HG03045 (cell line): ENCODE measurements around the gene MSI2.

Source experiments
- ATAC-seq: cut with Tn5 transposase; IDR thresholded peaks from one replicate; pipeline ENCODE4 v1.9.1; 2021; ENCODE audit warnings: mild to moderate bottlenecking, moderate library complexity; ENCODE audit not compliant: unreplicated experiment

Gene MSI2

DNA sequence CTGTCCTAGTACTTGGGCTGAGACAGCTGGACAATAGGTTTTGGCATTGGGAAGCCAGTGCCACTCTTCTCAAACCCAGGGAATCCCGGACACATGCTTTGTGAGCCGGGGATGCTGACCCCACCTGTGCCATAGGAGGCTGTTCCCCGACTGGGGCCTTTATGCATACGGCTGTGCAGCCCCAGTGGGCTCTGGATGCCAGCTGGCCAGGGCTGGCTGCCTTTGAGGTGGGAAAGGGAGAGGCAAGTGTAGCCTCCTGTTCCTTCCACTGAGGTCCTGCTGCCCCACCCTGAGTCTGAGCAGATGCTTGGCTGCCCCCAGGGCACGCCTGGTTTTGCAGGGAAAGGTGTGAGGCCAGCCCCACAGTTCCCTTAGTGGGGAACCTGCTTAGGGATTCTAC is 383.1 kb downstream of the MSI2 start:
- no peak for ATAC-seq

DNA sequence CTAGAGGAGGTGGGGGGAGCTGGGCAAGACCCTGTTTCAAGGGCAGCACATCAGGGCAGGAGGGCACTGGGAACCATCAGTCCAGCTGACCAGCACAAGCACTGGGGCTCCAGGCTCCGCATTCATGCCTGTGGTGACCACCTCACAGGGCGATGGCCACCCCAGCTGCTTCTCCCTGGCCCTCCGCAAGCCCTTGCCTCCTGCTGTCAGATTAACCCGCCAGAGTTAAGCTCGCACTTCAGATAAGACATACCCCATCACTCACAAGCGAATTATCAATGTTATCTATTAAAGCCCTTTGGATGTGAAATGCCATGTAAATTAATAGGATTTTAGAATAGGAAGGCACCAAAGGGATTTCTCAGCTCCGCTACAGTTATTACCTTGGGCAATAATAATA is 383.8 kb downstream of the MSI2 start:
- ATAC-seq: no peak

DNA sequence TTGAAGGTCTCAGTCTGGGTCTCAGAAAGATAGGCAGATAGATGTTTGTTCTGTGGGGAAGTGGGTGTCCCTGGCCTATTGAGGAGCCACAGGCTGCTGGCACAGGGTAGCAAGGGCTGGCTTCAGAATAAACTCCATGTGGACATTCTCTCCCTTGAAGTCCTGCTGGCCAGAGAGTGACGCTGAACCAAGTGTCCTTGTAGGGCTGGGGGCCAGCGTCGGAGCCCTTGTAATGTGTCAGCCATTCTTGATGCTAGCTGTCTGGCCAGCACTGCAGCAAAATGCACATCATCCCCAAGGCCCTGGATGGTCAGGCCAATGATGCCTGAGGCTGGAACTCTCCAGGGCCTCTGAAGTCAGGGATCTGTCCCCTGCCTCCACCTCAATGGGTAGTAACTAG is 385.4 kb downstream of the MSI2 start:
- ATAC-seq: no peak

DNA sequence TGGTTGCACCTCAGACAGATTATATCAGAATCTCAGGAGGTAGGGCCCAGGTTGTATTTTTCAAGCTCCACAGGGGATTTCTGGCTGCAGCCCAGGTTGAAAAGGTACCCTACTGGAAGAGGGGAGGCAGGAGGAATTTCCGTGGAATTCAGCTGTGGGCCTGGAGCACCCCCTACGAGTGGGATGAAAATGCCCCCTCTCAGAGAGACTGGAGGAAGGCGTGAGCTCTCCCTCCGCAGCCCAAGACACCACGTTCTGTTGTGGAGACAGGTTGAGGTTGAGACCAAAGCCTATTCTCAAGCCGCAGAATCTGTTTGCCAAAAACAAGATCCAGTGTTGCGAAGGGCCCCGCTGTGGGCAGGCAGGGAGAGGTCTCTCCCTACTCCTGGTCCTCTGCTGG is 386.7 kb downstream of the MSI2 start:
- ATAC-seq: no peak

DNA sequence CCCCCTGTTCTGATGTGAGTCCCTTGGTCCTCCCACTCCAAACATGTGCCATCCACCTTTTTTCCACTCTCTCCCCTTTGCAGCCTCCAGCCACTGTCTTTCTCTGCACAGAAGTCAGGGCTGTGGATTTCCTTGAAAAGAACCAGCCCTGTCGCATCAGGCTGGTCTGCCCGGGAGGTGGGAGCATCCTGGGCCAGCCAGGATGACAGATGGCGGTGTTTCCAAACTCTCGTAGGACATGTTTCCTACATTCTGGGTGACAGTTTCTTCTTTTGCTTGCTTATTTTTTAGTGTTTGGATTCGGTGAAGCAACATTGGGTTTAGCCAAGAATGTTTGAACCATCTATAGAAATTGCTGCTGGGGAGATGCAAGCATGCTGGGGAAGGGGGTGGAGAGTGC is 388.0 kb downstream of the MSI2 start:
- ATAC-seq: no peak

DNA sequence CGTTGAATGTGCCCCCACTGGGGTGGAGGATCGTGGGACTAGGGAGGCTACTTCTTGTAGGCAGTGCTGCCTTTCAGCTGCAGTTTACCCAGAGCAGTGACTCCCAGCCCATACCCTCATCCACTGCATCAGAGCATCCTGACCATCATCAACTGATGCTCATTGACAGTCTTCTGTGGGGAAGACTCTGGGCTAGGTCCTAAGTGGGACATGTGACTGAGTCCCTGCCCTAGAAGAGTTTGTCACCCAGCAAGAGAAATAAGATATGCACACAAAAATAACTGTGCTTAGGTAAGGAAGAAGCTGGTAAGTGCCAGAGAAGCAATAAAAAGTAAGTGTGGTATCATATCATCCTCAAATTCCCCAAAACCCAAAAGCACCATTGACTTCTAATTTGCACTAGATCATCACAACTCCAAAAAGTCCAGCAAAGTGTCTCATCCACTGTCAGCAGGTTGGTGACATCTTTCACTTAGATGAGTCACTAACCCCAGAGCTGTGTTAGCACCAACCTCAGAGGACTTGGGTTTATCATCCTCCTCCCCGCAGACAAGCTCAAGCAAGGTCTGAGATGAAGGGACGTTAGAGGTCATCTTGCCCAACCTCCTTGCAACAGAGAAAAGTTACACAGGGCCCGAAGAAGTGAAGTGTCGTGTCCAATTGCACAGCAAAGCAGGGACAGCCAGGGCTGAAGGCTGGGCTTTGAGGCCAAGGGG is 389.8 kb downstream of the MSI2 start:
- no peak for ATAC-seq

DNA sequence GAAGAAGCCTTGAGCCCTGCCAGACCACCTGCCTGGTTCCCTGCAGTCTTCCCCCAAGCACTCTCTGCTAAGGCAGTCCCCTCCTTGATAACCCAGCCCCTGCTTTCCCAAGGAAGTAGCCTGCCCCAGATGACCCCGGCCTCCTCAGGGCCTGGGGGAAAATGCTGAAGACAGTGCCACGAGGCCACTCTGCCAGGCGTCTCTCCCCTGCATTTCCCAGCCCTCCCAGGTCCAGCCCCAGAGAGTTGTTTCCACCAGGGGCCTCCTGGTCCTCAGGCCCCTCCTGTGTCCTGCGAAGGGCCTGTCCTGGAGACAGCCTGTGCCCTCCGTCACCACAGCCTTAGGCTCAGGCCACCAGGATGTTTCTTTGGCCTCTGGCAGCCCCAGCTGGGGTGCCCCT is 392.4 kb downstream of the MSI2 start:
- no peak for ATAC-seq

DNA sequence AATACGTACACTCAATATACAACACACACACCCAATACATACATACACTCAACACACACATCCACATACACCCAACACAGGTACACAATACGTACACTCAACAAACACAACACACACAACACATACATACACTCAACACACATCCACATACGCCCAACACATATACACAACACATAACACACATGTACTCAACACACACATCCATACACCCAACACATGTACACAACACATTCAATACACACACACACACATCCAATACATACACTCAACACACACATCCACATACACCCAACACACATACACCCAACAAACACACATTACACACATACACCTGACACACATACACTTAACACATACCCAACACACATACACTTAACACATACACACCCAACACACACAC is 392.9 kb downstream of the MSI2 start:
- ATAC-seq: no peak

DNA sequence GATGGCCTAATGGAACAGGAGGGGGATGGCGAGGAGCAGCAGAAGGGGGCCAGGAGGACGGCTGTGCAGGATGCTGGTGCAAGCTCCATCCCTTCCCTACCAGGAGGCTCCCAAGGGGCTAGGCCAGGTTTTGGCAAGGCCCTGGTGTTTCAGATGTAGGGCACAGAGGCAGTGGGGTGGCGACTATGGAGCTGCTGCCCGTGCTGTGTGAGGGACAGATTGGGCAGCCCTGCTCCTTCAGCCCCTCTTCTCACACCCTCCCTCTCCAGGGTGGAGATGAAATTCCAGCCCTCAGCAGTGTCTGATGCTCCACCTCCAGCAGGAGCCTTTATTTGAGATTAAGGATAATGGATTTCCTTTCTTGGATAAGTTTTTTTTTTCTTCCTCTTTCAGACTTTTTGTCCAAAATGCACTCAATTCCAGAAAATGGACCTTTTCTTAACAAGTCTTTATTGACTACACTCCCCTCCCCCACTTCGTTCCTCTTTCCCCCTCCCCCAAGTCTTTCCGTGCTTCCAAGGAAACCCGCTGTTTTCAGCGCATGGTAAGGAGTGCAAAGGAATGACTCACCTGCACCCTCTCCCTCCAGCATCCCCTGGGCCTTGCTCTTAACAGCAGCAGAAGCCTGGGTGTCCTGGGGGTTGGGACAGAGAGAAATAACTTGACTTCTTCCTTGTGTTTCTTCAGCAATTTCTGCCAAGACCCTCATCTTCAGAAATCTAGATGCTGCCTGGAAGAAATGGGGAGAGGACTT is 393.6 kb downstream of the MSI2 start:
- no peak for ATAC-seq

DNA sequence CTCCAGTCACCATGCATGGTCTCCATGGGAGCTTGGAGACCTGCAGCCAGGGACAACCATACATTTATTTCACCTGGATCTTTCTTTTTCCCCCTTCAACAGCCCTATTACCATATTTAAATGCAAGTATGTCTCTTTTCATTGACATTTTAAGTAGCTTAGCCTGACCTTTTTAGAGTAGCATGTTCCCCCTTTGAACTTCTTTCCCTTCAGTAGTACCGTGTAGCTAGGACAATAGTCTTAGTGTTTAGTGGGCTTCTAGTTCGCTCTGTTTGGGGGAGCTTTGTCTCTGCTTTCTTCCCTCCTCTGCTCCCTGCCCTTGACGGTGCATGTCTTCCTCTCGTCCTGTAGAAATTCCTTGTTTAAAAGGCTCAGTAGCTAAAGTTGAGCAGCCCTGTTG is 394.2 kb downstream of the MSI2 start:
- ATAC-seq: no peak

DNA sequence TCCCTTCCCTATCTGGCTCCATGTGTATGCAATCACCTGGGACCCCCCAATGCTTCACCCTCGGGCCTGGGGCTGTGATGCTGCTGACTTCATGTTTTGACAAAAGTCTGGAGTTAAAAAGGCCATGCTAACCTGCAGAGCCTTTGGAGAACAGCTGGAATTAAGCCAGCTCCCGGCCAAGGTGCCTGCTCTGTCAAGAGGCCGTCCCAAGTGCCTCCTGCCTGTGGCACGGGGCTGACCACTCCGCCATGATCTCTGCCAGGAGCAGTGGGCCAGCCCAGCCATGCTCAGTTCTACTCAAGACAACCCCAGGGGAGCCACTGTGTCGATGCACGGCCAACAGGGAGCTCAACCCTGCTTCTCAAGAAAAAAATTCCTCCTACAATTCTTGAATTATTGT is 395.1 kb downstream of the MSI2 start:
- no peak for ATAC-seq

DNA sequence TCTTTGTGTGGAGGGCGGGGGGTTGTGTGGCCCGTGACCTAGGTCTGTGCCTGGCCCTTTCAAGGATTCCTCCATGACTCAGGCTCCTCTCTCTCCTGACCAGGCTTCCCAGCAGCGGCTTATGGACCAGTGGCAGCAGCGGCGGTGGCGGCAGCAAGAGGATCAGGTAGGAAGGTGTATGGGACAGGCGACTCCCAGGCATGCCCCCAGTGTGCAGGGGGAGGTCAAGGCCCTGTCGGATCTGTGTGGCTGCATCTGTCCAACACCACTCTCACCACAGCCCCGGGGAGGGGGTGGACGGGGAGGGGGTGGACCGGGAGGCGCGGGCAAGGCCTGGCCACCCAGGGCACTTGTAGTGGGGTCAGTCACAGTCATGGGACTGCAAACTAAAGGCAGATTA is 395.7 kb downstream of the MSI2 start:
- ATAC-seq: no peak

DNA sequence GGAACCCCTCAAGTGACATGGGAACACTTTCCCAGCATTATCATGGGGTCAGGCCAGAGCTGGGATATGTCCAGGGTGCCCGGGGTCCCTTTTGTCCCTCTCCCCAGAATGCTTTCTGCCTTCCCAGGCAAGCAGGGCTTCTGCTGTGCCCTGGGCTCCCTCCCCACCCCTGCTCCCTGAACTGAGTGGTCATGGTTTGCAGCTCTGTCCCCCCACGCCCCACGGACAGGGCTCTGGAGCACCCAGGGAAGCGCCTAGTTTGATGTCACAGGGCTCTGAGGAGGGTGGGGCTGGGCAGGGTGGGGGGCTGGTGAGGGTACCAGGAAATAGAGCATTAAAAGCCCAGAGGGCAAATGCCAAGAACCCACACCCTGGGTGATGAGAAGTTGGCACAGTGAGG is 396.5 kb downstream of the MSI2 start:
- ATAC-seq: no peak

DNA sequence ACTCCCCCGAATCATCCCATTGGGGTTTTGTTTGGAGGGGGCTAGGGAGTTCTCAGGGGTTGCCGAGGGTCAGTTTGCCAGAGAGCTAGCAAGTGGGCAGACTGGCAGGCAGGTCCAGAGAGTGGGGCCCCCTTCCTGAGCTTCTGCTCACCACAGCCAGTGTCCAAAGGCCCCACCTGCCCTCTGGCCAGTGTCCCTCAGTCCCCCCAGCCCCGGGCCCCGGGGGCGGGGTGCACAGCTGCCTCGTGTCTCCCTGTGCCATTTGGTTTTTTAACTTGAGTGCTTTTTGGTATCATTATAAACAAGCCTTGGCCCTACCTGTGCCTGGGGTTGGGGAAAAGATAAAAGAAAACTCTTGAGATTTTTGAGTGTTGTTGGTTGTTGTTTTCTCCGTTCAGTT is 397.0 kb downstream of the MSI2 start:
- ATAC-seq: no peak

DNA sequence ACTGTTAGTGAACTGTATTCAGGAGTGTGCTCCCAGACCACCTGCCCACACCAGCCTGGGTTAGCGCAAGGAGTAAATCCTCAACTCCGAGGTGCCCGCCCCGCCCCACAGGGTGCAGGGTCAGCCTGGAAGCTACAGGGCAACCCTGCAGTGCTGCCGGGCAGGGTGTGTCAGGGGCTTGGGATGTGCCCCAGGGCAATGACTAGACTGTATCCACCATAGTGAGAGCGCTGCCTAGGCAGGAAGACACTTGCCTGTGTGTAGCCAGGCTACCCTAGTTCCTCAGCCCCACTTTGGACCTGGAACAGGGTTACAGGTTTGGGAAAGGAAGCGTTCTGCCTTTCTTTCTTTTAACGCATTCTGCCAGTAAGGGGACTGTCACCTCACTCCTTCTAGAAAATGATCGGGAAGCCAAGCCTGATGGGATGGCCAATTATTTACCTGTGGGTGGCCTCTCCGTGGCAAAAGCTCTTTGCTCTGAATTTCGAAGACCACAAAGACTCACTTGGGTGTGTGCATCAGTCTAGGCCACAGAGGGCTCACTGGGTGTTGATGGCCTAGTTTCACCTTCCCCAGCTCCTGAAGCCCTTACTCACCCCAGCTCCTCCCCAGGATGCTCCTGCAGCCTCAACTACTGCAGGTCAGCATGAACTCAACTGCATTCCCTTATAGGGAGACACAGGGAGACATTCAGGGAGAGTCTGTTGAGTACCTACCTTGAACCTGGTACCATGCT is 397.9 kb downstream of the MSI2 start:
- ATAC-seq: no peak

DNA sequence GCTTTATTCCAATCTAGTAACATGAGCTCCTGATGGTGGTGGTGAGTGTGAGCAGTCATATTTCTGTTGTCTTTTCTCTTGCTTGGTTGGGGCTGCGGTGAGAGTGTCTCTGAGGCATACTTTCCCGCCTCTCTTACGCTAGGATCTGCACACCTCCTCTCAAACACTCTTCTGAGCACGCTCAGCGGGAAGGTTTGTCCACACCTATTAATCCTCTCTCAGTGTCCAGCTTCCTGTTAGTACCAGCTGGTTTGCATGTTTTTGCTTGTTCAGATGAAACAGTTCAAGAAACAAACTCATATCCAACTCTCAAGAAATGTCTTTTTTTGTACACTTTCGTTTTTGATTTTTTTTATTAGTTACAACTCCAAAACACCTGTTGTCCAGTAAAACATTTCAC is 399.2 kb downstream of the MSI2 start:
- no peak for ATAC-seq

DNA sequence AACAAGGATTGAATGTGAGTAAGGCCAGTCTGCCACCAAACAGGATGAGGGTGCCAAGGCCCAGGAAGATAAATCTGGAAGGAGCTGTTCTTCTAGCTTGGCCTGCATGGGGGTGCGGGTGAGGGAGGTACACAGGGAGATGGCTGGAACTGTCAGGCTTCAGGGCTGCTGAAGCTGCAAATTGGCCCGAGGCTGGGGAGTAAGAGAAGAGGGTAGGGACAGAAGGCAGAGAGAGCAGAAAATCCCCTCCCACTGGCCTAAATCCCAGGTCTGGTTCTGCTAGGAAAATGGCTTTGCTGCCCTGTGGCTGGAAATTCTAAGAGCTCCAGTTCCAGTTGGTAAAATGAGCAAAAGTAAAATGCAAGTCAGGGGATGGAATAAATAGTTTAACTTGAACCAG is 400.9 kb downstream of the MSI2 start:
- ATAC-seq: no peak

DNA sequence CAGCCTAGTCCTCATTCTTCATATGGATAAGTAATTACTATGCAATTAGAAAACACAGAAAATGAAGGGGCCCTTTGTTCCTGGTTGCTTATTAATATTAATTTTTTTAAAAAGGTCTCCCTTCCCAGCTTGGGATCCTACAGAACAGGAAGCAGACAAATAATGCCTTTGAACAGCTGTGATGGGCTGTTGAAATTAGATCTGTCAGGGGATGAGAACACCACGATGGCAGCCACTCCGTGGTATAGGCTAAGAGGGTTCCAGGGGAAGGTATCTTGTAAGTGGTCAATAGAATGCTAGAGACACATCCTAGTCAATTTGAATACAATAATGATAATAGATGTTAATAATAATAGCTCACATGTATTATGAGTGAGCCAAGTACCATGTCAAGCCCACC is 405.7 kb downstream of the MSI2 start:
- no peak for ATAC-seq

DNA sequence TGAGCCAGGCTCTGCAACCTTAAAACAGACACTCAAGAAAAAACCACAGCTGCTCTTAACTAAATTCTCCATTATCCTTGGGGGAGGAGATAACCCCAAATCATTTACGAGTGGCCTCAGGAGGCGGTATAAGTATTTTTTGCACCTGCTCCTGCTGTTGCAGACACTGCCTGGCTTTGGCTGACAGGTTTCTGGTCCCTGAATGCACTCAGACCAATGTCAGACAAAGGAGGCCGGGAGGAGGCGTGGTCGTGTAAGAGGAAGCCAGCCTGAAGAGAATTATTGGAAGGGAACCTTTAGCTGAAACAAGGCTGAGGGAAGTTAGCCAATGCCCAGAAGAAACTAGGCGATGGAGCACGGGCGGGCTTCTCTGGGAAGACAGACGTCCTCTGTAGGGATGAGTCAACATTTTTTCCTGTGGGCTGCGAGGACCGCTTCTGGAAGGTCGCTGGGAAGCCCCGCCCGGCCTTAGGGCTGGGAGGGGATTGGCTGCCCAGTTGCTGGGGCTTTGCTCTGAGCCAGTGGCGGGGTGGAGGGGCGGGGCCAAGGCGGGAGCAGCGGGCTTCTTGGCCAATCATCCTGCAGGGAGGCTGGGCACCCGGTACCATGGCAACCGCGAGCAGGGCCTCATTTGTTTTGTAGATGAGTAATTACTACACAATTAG is 406.5 kb downstream of the MSI2 start:
- ATAC-seq: peak; percentile 81

DNA sequence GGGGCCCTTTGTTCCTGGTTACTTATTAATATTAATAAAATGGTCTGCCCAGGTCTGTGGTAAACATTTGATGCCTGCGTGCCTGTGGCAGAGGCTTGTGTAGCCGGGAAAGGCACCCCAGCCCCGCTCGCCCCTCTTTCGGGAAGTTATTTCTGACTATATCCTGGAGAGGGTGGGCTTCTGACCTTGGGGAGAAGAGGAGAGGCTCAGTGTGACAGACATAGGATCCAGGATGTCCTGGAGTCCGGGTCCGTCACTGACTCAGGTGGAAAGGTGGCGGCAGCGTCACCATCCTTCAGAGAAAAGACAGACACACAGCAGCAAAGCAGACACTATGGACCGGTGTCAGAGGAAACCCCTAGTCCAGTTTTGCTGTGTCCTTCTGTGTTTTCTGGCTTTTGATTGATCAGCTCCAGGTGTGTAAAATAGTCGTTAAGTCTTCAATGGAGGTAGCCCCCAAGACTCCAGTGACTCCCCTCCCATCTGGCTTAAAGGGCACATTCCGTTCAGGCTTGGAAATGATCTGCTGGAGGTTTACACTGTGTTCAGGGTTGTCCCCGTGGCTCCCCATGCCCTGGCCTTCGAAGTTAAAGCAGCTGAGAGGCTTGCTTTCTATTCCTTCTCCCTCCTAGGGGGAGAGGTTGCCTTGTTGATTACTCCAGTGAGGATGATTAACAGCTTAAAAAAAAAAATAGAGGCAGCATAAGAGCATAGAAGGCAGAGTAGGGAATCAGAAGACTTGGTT is 407.2 kb downstream of the MSI2 start:
- ATAC-seq: no peak

DNA sequence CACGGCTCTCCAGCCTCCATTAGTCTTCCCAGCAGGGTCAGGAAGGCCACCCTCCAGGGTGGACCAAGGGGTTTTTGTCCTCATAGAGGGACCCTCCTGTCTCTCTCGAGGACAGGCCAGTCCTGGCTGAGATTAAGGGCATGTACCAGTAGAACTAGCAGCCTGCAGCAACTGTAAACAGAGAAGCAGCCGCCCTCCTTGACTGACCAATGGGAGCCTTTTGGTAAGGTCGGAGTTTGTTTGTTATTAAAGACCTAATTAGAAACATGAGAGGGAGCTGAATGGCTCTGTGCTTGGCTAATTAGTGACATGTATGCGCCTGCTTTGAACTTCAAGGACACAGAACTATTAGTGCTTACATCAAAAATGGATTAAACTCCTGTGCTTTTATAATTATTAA is 408.8 kb downstream of the MSI2 start:
- no peak for ATAC-seq
